K562 (cell line): Measurements from ENCODE around the gene AQP1. TPM values are rescaled to one million over a fixed set of nuclear protein-coding genes. Genes with fewer than 3 reads are reported as not detected.

Experiments used
- ATAC-seq: fragments of 200-7000 bp; cut with Tn5 transposase; 3 replicates; pipeline ENCODE4 v1.9.1; 2020; ENCODE audit warnings: moderate library complexity
- BruUV-seq: library from RNA; stranded (reverse); fragments of 400-500 nt; replicated peaks from 2 replicates; lab custom pipeline; 2021; lab: Mats Ljungman, UMichigan
- CTCF ChIA-PET: fragments of 300-600 bp; formaldehyde crosslinking; extraction: SDS; loops from one replicate; lab custom pipeline; 2021; ENCODE audit warnings: low intra/inter-chr PET ratio; lab: Yijun Ruan, JAX
- POLR2A ChIA-PET: fragments of 300-600, 350-650 bp; sonication (Branson Sonifier 250); formaldehyde crosslinking; extraction: SDS; loops from one replicate; lab custom pipeline; 2021; ENCODE audit warnings: antibody characterized with exemption, inconsistent platforms; lab: Yijun Ruan, JAX
- DNase-seq, 4 experiments: peaks; one replicate each; pipeline versions ENCODE4 v3.0.0 to v3.0.0-alpha.2; 2011 to 2018; ENCODE audit warnings: low spot score in 3 of 4, mixed read lengths in 3 of 4; ENCODE audit errors: extremely low read depth in 1 of 4
- FAIRE-seq: peaks from 2 replicates; lab custom pipeline; 2011; peaks lifted over from hg19 to GRCh38; lab: Jason Lieb, UNC
- H2AFZ ChIP-seq: 2 replicates; pipeline ENCODE4 v1.6.0; 2011; ENCODE audit warnings: low read depth, low read length, control low read depth, inconsistent platforms
- H3K27ac ChIP-seq: fragments of 200-600 bp; 3 replicates; pipeline ENCODE4 v1.8.0; 2011; ENCODE audit warnings: low read depth, mild to moderate bottlenecking, control low read depth, inconsistent platforms, low read length, moderate library complexity, mixed read lengths; ENCODE audit errors: extremely low read depth
- H3K27me3 ChIP-seq, 2 experiments: fragments of 300-600 bp in 1 of 2; 2 replicates in 1 of 2; 3 replicates in 1 of 2; pipeline versions ENCODE4 v1.6.0 to v1.8.0; 2011; ENCODE audit warnings: inconsistent platforms in 2 of 2, low read length in 2 of 2, mild to moderate bottlenecking in 1 of 2, mixed read lengths in 1 of 2, moderate library complexity in 1 of 2; ENCODE audit not compliant: control insufficient read depth in 2 of 2, insufficient read depth in 2 of 2
- H3K36me3 ChIP-seq: fragments of 300-600 bp; 3 replicates; pipeline ENCODE4 v1.8.0; 2011; ENCODE audit warnings: mild to moderate bottlenecking, low read length, inconsistent platforms; ENCODE audit not compliant: control insufficient read depth, insufficient read depth
- H3K4me1 ChIP-seq, 2 experiments: fragments of 200-600 bp in 1 of 2; replicated peaks in 1 of 2; 2 replicates in 1 of 2; 3 replicates in 1 of 2; pipeline versions ENCODE4 v1.5.1 to v1.8.0; 2011; ENCODE audit warnings: inconsistent platforms in 2 of 2, low read length in 2 of 2, mild to moderate bottlenecking in 1 of 2, mixed read lengths in 1 of 2, moderate library complexity in 1 of 2; ENCODE audit not compliant: control insufficient read depth in 2 of 2, insufficient read depth in 2 of 2
- H3K4me2 ChIP-seq: 2 replicates; pipeline ENCODE4 v1.6.1; 2011; ENCODE audit warnings: low read length, control low read depth, inconsistent platforms, mixed read lengths; ENCODE audit not compliant: insufficient read depth
- H3K4me3 ChIP-seq: fragments of 200-600 bp; sonication (generic), shearing (Covaris generic); 2 replicates; pipeline ENCODE4 v1.5.1; 2016; ENCODE audit warnings: control low read depth, inconsistent platforms
- H3K79me2 ChIP-seq: fragments of 200-600 bp; 3 replicates; pipeline ENCODE4 v1.8.0; 2011; ENCODE audit warnings: low read length, inconsistent platforms; ENCODE audit not compliant: control insufficient read depth, insufficient read depth
- H3K9ac ChIP-seq, 2 experiments: 2 replicates each; pipeline versions ENCODE4 v1.6.0 to v1.6.1; 2011; ENCODE audit warnings: low read depth in 2 of 2, low read length in 2 of 2, control low read depth in 1 of 2, inconsistent platforms in 1 of 2, mild to moderate bottlenecking in 1 of 2, mixed read lengths in 1 of 2; ENCODE audit not compliant: insufficient read depth in 1 of 2
- H3K9me1 ChIP-seq: one replicate; pipeline ENCODE4 v1.6.0; 2011; ENCODE audit warnings: inconsistent platforms, mild to moderate bottlenecking, low read length, moderate library complexity; ENCODE audit not compliant: control insufficient read depth, insufficient read depth
- H3K9me3 ChIP-seq: replicated peaks from 2 replicates; pipeline ENCODE4 v1.5.1; 2011; ENCODE audit warnings: low read depth, low read length, inconsistent platforms; ENCODE audit not compliant: control insufficient read depth, insufficient read depth
- H4K20me1 ChIP-seq: replicated peaks from 2 replicates; pipeline ENCODE4 v1.6.1; 2011; ENCODE audit warnings: low read length, inconsistent platforms, mixed read lengths; ENCODE audit not compliant: control insufficient read depth, insufficient read depth
- CCAR2 ChIP-seq: fragments of 200-400 bp; formaldehyde crosslinking; IDR thresholded peaks from 2 replicates; pipeline ENCODE4 v1.6.1; 2017; ENCODE audit warnings: mild to moderate bottlenecking, low read depth, low read length
- HDGF ChIP-seq: fragments of 450-650 bp; IDR thresholded peaks from 2 replicates; pipeline ENCODE4 v1.6.1; 2016
- KAT7 ChIP-seq: sonication (generic); formaldehyde crosslinking; IDR thresholded peaks from 2 replicates; pipeline ENCODE4 v1.8.0; 2022; ENCODE audit warnings: missing genetic modification reagents, mild to moderate bottlenecking, borderline replicate concordance
- MTA1 ChIP-seq: fragments of 450-650 bp; IDR thresholded peaks from 2 replicates; pipeline ENCODE4 v1.6.1; 2017; ENCODE audit warnings: borderline replicate concordance
- NFRKB ChIP-seq: fragments of 450-650 bp; IDR thresholded peaks from 2 replicates; pipeline ENCODE4 v1.6.1; 2016; ENCODE audit warnings: low read depth
- ZFP30 ChIP-seq: fragments of 250-450 bp; sonication (Bioruptor Pico); IDR thresholded peaks from 2 replicates; pipeline ENCODE4 v1.8.0; 2022; ENCODE audit warnings: moderate library complexity, mild to moderate bottlenecking, inconsistent platforms, borderline replicate concordance
- ZNF121 ChIP-seq: sonication (generic); formaldehyde crosslinking; conservative IDR thresholded peaks from 2 replicates; pipeline ENCODE4 v1.8.0; 2022; ENCODE audit warnings: missing genetic modification reagents
- ZNF184 ChIP-seq: sonication (generic); formaldehyde crosslinking; IDR thresholded peaks from 2 replicates; pipeline ENCODE4 v1.5.0; 2020; ENCODE audit warnings: missing genetic modification reagents
- ZNF395 ChIP-seq: fragments of 200-800 bp; sonication (Bioruptor generic); IDR thresholded peaks from 2 replicates; pipeline ENCODE4 v1.6.1; 2017; ENCODE audit warnings: missing genetic modification characterization, missing compliant biosample characterization
- WGBS: fragments of 100-300 bp; shearing (Covaris generic); methylation state at CpG from one replicate; pipeline ENCODE4 v1.1.6; 2016; ENCODE audit warnings: low coverage, mixed read lengths; ENCODE audit not compliant: insufficient coverage; ENCODE audit errors: missing lambda C conversion rate; 5-methylcytosine and 5-hydroxymethylcytosine counted together
- in situ Hi-C: fragments of 300-500 bp; cut with MboI; formaldehyde crosslinking; loops from 4 replicates; pipeline ENCODE4 v1.15.0; 2018; ENCODE audit warnings: inconsistent platforms, mixed read lengths
- intact Hi-C: fragments of 100-400 bp; cut with micrococcal nuclease; formaldehyde crosslinking; loops from 2 replicates; pipeline ENCODE4 v1.14.2; 2022
- polyA plus RNA-seq, 8 experiments: library from polyadenylated mRNA; depleted of rRNA in 4 of 8; stranded (reverse) in 5 of 8; unstranded in 3 of 8; fragments of >200 nt; fragmentation: Nextera tagmentation in 2 of 8; fragmentation: Illumina TruSeq in 1 of 8; extraction: Ambion mirVana in 2 of 8; extraction: Trizol in 1 of 8; gene quantifications; 2 replicates each; pipeline versions ENCODE4 v1.2.1 to v1.2.3, GENCODE V29; 2011 to 2014; ENCODE audit warnings: inconsistent platforms in 1 of 8, missing spikeins in 1 of 8
- total RNA-seq, 7 experiments: library from RNA; depleted of rRNA in 6 of 7; stranded (reverse); fragments of >200 nt in 6 of 7; fragmentation: Illumina TruSeq in 2 of 7; extraction: Trizol in 2 of 7; gene quantifications; 2 replicates each; pipeline versions ENCODE4 v1.2.1 to v1.2.3, GENCODE V29; 2011 to 2021; ENCODE audit warnings: low replicate concordance in 1 of 7

Gene AQP1
- total and polyA plus RNA-seq, 9 of the 15 experiments (the other 6 are each of a cell fraction or from before 2014, with no cell fraction given) = 0.18 to 12.6 (median 4.1) TPM

DNA sequence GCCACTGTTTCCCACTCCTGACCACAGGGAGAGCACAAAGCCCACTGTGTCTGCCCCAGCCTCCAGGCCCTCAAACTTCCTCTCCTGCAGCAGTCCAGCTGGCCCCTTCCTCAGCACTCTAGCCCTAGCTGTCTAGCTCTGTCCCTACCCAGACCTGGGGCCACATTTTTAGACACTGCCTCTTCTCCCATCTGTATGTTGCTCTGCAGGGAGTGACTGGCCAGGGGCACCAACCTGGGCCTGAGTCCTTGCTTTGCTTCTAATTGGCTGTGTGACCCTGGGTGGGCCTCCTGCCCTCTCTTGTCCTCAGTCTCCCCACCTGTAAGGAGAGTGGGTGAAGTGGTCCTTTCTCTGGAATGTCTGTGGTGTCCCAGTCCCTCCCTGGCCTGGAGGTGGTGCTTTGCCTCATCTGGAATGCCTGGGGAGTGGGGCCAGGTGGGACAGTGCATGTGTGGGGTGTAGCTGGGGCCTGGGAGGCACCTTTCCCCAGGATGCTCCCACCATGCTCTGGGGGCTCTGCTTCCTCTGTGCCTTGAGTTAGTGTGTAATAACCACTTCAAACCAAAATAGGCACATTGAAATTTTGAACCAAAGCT lies 25.1 kb downstream of the AQP1 start (continued):
- no peak for TF ChIP-seq ZNF395 (CRISPR knock-in tag)
- TF ChIP-seq HDGF = no peak

DNA sequence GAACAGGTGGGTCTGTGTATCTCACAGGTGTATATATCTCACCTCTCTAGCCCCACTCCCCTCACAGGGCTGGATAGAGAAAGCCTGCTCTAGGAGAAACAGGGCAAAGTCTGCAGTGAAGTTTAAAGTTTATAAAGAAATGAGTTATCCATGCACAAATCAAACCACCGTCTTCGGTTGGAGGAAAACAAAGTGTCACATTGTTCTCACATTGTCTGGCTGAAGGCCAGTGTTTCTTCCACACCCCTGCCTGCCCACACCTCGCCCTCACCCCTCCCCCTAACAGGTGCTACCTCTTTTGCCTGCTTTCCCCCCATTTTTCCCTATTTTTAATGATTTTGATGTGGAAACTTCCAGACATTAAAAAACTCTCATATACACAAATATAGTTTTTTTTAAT lies 25.8 kb downstream of the AQP1 start:
- H3K9ac ChIP-seq = no peak overlapping the region
- ChIA-PET POLR2A (interaction anchor here (0.6 kb wide), 1 partner anchor 70 kb away, joined by 3 read pairs; no protein-coding TSS in a partner anchor), CTCF (no interaction called here)
- no peaks in the 10 kb centered on the region for H3K9me3 ChIP-seq
- in situ Hi-C loops = no loop called here
- 6% methylated on average over 3 of the region's 3 CpGs for WGBS
- H2AFZ ChIP-seq = no peak overlapping the region
- FAIRE-seq = no peak
- no peak overlapping the region for H3K27ac ChIP-seq
- H3K4me2 ChIP-seq = no peak overlapping the region
- no peaks in the 10 kb centered on the region for H3K27me3 ChIP-seq
- TF ChIP-seq ZNF121 (no peak), CCAR2 (no peak), ZNF184 (CRISPR knock-in tag) (no peak), KAT7 (CRISPR knock-in tag) (no peak), NFRKB (no peak), ZFP30 (CRISPR knock-in tag) (no peak), MTA1 (no peak)
- TF ChIP-seq, all 486 proteins: peak for 0
- Histone ChIP-seq H3K4me1 (peaks cover 0 to 30% of the 10 kb centered on the region in 2 experiments; a peak in 3 of 5 replicates), H3K79me2 (no peaks in the 10 kb centered on the region), H3K4me3 (no peak overlapping the region), H3K9me1 (no peaks in the 10 kb centered on the region), H4K20me1 (no peaks in the 10 kb centered on the region), H3K36me3 (no peaks in the 10 kb centered on the region)
- DNase-seq (no peak), ATAC-seq (no peak)
- BruUV-seq = no TSS peak
- intact Hi-C loops = no loop called here
